HUDEP-2 (cell line): Measurements from ENCODE around the gene TMEM14A.
A peak's percentile ranks its signal among the peaks of the same experiment; 100 is the strongest.
"Not testable (repeated sequence)": the region's sequence is repeated elsewhere in the genome, so short reads cannot be mapped to it uniquely, and the experiment has no call there.

Experiments used
- DNase-seq, 76 experiments: peaks; one replicate each; lab custom pipeline; 2025; ENCODE audit not compliant: unreplicated experiment in 76 of 76; lab: John Stamatoyannopoulos, UW

Gene TMEM14A

GRCh38 chr6:52655941-52656340 lies 15.0 kb upstream of the TMEM14A start:
- not testable (repeated sequence) for DNase-seq

GRCh38 chr6:52657870-52658269 lies 13.0 kb upstream of the TMEM14A start:
- no peak for DNase-seq

GRCh38 chr6:52661551-52661950 lies 9.4 kb upstream of the TMEM14A start:
- no peak for DNase-seq

GRCh38 chr6:52662031-52662430 lies 8.9 kb upstream of the TMEM14A start:
- no peak for DNase-seq

GRCh38 chr6:52663120-52663935 lies 7.6 kb upstream of the TMEM14A start:
- peak in 50 of 76 experiments; percentile 6 to 76 (median 36) for DNase-seq

GRCh38 chr6:52663936-52664185 lies 7.1 kb upstream of the TMEM14A start:
- DNase-seq = no peak

GRCh38 chr6:52664186-52664990 lies 6.5 kb upstream of the TMEM14A start:
- DNase-seq = peak in 75 of 76 experiments; percentile 52 to 97 (median 90)

- DNase-seq = no peak
Observed at GRCh38 chr6:52664991-52665686, 5.8 kb upstream of the TMEM14A start.

GRCh38 chr6:52666071-52666470 lies 4.8 kb upstream of the TMEM14A start:
- DNase-seq = no peak

GRCh38 chr6:52666523-52666922 lies 4.4 kb upstream of the TMEM14A start:
- DNase-seq = no peak

- DNase-seq = no peak
Observed at GRCh38 chr6:52667572-52667971, 3.3 kb upstream of the TMEM14A start.

GRCh38 chr6:52671676-52672075 lies 763 bp downstream of the TMEM14A start:
- no peak for DNase-seq

- DNase-seq = no peak
Observed at GRCh38 chr6:52672412-52673025, 1.6 kb downstream of the TMEM14A start.

- no peak for DNase-seq
Observed at GRCh38 chr6:52674666-52675065, 3.8 kb downstream of the TMEM14A start.

GRCh38 chr6:52675372-52675771 lies 4.5 kb downstream of the TMEM14A start:
- DNase-seq = peak in 1 of 76 experiments; percentile 3

GRCh38 chr6:52676631-52677030 lies 5.7 kb downstream of the TMEM14A start:
- not testable (repeated sequence) for DNase-seq

- DNase-seq = no peak
Observed at GRCh38 chr6:52681416-52681815, 10.5 kb downstream of the TMEM14A start.

- DNase-seq = no peak
Observed at GRCh38 chr6:52686878-52687699, 16.2 kb downstream of the TMEM14A start.

- DNase-seq = no peak
Observed at GRCh38 chr6:52689857-52690256, 18.9 kb downstream of the TMEM14A start.

- no peak for DNase-seq
Observed at GRCh38 chr6:52691718-52692117, 20.8 kb downstream of the TMEM14A start.
